OCI-LY1 (cell line): ENCODE results near the gene EHMT2.

Source experiments
- EZH2 ChIP-seq: fragments of 200-600 bp; sonication (generic), shearing (Covaris generic); IDR thresholded peaks from 2 replicates; pipeline ENCODE4 v1.8.0; 2017; ENCODE audit warnings: borderline replicate concordance, mixed run types, mild to moderate bottlenecking, antibody characterized with exemption, low read length, moderate library complexity, mixed read lengths
- TF ChIP-seq, protein P1 (sequence below): fragments of 200-600 bp; sonication (generic), shearing (Covaris generic); IDR thresholded peaks from 2 replicates; pipeline ENCODE4 v1.5.1; 2017; ENCODE audit warnings: mild to moderate bottlenecking, antibody characterized with exemption, low read length, moderate library complexity, mixed read lengths

DNA sequence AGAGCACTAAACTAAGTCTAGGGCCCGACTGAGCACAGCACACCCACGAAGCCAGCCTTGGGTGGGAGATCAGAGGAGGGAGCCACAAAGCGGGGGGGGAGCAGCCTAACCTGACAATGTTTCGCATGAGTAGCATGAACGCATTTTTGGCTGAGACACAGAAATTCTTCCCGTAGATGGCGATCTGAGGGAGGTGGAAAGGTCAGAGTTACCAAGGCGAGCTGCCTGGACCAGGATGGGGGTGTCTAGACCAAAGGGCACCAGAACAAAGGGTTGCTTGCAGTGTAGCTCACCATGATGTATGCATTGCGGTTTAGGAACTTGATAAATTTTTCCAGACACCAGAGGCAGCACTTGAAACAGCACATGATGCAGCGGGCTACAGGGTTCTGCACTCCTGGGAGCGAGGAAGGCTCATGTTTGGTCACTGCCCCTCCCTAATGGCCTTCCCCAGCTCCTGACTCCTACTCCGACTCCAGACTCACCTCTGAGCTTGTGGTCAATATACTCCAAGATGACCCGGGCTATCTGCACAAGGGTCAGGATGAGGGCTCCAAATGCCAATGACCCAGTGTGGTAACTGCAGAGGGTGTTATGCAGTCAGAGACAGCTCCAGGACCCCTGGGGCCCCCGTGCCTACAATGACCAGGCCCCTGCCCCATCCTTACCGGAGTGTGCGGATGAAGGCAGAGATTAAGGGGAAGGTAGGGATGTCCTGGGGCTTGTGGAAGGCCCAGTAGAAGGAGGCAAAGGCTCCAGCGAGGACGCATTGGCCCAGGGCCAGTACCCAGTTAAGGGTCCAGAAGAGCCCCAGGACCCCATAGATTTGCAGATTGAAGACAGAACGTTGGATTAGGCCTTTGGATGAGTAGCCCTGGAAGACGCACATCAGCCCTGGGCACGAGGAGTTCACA is 32.0 kb downstream of the EHMT2 start:
- TF ChIP-seq, protein P1, sequence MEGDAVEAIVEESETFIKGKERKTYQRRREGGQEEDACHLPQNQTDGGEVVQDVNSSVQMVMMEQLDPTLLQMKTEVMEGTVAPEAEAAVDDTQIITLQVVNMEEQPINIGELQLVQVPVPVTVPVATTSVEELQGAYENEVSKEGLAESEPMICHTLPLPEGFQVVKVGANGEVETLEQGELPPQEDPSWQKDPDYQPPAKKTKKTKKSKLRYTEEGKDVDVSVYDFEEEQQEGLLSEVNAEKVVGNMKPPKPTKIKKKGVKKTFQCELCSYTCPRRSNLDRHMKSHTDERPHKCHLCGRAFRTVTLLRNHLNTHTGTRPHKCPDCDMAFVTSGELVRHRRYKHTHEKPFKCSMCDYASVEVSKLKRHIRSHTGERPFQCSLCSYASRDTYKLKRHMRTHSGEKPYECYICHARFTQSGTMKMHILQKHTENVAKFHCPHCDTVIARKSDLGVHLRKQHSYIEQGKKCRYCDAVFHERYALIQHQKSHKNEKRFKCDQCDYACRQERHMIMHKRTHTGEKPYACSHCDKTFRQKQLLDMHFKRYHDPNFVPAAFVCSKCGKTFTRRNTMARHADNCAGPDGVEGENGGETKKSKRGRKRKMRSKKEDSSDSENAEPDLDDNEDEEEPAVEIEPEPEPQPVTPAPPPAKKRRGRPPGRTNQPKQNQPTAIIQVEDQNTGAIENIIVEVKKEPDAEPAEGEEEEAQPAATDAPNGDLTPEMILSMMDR, result no peak
- no peak for TF ChIP-seq EZH2
